Fibroblast of villous mesenchyme (primary cell): ENCODE data around the gene FOXA1. TPM values are rescaled to one million over a fixed set of nuclear protein-coding genes. Genes with fewer than 3 reads are reported as not detected.

Experiments used
- DNase-seq: peaks from one replicate; pipeline ENCODE4 v3.0.0-alpha.2; 2010; ENCODE audit warnings: low read depth
- H3K4me3 ChIP-seq: 2 replicates; pipeline ENCODE4 v1.5.1; 2011; ENCODE audit warnings: low read depth, mild to moderate bottlenecking, low read length
- CTCF ChIP-seq: IDR thresholded peaks from 2 replicates; pipeline ENCODE4 v1.5.1; 2012; ENCODE audit warnings: low read depth, mild to moderate bottlenecking, low read length; ENCODE audit not compliant: insufficient read depth
- total RNA-seq: library from RNA; depleted of rRNA; stranded (reverse); fragments of >200 nt; gene quantifications from 2 replicates; pipeline ENCODE4 v1.2.3, GENCODE V29; 2012

FOXA1 gene
- total RNA-seq, 1 donor, result not detected

GRCh38 chr14:37590428-37591139 lies 4.5 kb downstream of the FOXA1 start:
- no peak for TF ChIP-seq CTCF
- DNase-seq, result no peak
- no peak overlapping the region for H3K4me3 ChIP-seq

GRCh38 chr14:37589715-37590427 lies 5.2 kb downstream of the FOXA1 start:
- no peak overlapping the region for H3K4me3 ChIP-seq
- TF ChIP-seq CTCF, result no peak
- DNase-seq, result no peak

- no peak for TF ChIP-seq CTCF
- DNase-seq, result no peak
- no peak overlapping the region for H3K4me3 ChIP-seq
These were observed 5.9 kb downstream of the FOXA1 start for GRCh38 chr14:37588956-37589714.

GRCh38 chr14:37588667-37588955 lies 6.4 kb downstream of the FOXA1 start:
- no peak for DNase-seq
- H3K4me3 ChIP-seq, result no peak overlapping the region
- no peak for TF ChIP-seq CTCF

- TF ChIP-seq CTCF, result no peak
- DNase-seq, result no peak
- H3K4me3 ChIP-seq, result no peak overlapping the region
These were observed 7.0 kb downstream of the FOXA1 start for GRCh38 chr14:37587881-37588666.

GRCh38 chr14:37587131-37587803 lies 7.8 kb downstream of the FOXA1 start:
- TF ChIP-seq CTCF, result no peak
- no peak for DNase-seq
- no peak overlapping the region for H3K4me3 ChIP-seq
